Measurements from ENCODE around the gene APIP.
A peak's percentile ranks its signal among the peaks of the same experiment; 100 is the strongest.

DNA sequence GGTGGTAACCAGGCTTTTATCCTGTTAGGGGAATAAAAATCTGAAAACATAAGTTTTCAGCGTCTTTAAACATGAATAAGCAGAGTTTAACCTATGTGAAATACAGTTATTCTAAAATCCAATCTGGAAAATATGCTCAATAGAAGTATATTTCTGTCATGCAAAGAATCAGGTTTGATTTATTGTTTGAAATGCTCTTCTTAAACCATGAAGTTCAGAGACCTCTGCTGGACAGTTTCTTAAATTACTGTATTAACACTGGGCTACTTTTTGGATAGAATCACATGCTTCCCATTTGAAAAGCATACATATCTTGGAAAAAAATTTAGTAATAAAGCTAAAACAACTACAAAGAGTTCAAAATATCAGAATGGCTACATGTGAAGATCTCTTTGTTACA lies 25.4 kb downstream of the APIP start:
- TF ChIP-seq, protein P1, sequence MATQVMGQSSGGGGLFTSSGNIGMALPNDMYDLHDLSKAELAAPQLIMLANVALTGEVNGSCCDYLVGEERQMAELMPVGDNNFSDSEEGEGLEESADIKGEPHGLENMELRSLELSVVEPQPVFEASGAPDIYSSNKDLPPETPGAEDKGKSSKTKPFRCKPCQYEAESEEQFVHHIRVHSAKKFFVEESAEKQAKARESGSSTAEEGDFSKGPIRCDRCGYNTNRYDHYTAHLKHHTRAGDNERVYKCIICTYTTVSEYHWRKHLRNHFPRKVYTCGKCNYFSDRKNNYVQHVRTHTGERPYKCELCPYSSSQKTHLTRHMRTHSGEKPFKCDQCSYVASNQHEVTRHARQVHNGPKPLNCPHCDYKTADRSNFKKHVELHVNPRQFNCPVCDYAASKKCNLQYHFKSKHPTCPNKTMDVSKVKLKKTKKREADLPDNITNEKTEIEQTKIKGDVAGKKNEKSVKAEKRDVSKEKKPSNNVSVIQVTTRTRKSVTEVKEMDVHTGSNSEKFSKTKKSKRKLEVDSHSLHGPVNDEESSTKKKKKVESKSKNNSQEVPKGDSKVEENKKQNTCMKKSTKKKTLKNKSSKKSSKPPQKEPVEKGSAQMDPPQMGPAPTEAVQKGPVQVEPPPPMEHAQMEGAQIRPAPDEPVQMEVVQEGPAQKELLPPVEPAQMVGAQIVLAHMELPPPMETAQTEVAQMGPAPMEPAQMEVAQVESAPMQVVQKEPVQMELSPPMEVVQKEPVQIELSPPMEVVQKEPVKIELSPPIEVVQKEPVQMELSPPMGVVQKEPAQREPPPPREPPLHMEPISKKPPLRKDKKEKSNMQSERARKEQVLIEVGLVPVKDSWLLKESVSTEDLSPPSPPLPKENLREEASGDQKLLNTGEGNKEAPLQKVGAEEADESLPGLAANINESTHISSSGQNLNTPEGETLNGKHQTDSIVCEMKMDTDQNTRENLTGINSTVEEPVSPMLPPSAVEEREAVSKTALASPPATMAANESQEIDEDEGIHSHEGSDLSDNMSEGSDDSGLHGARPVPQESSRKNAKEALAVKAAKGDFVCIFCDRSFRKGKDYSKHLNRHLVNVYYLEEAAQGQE (IDR thresholded peaks at IDR 0.05; ENCODE audit: insufficient read depth in 1 of 2, low read depth in 2 of 2, low read length in 1 of 2), result no peak
- TF ChIP-seq CTCF (IDR thresholded peaks at IDR 0.05) (peak; percentile 43; the same call in 1 of the 2 replicates), POLR2AphosphoS5 (IDR thresholded peaks at IDR 0.05; ENCODE audit: low read depth, low read length) (no peak)
